ENCODE results near the gene OR5K1.

OR5K1 gene

GRCh38 chr3:98513736-98514135 is 50.7 kb downstream of the OR5K1 start:
- no peak for DNase-seq (ENCODE audit: low read depth, low spot score)

GRCh38 chr3:98514948-98515347 is 51.9 kb downstream of the OR5K1 start:
- no peak for DNase-seq (ENCODE audit: low read depth, low spot score)

DNA sequence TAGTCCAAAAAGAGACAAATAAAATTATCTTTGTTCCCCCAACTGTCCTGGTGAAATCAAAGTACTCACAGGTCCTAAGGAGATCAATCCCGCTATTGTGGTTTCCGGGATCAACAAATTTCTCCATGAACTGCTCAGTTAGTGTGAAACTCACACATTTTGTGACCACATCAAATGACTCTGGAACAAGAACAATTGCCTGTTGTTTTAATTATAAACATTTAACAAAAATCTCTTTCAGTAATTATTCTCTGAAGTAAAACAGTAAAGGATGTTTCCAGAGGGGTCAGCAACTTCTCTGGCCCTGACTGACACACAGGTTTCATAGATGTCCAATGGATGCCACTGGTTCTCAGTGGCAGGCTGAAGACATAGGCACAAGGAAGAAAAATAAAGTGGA is 55.8 kb downstream of the OR5K1 start:
- no peak for DNase-seq (ENCODE audit: low read depth, low spot score)

DNA sequence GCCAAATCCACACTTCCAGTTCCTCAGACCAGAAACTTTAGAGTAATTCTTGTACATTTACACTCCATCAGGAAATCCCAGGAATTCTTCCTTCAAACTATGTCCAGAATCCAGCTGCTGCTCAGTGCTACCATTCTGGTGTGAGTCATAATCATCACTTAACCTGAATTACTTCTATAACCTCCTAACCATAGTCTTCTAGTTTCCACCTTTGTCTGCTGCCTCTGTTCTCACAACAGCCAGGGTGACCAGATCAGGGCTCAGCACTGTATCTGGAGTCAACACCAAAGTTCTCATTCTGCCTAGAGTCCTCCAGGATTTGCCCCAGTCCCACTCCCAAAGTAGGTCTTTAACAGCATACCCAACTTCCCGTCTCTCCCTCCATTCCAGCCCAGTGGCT is 56.4 kb downstream of the OR5K1 start:
- peak; percentile 21 for DNase-seq (ENCODE audit: low read depth, low spot score)

GRCh38 chr3:98521897-98522543 is 59.0 kb downstream of the OR5K1 start:
- peak; percentile 78 for DNase-seq (ENCODE audit: low read depth, low spot score)

Data from astrocyte of the hippocampus (primary cell).